HEK293 (cell line): ENCODE measurements around the gene MAP6.

ENCODE experiments used
- CTCF ChIA-PET: fragments of 350-600 bp; formaldehyde crosslinking; extraction: SDS; loops from one replicate; lab custom pipeline; 2021; ENCODE audit warnings: antibody characterized with exemption; lab: Yijun Ruan, JAX
- POLR2A ChIA-PET: fragments of 300-600 bp; formaldehyde crosslinking; extraction: SDS; loops from one replicate; lab custom pipeline; 2020; ENCODE audit warnings: antibody characterized with exemption, inconsistent platforms; lab: Yijun Ruan, JAX
- H3K27ac ChIP-seq: fragments of 200-500 bp; sonication (Bioruptor generic); 2 replicates; pipeline ENCODE4 v1.5.1; 2014; ENCODE audit warnings: low read depth, low read length, control low read depth, inconsistent platforms; ENCODE audit errors: extremely low read depth
- H3K36me3 ChIP-seq, 2 experiments: fragments of 200-500 bp in 1 of 2; sonication (Bioruptor generic) in 1 of 2; 1 replicate in 1 of 2; 2 replicates in 1 of 2; pipeline ENCODE4 v1.5.1; 2014 to 2017; ENCODE audit warnings: inconsistent platforms in 2 of 2, low read length in 2 of 2; ENCODE audit not compliant: control insufficient read depth in 2 of 2, insufficient read depth in 1 of 2
- H3K4me1 ChIP-seq: fragments of 200-500 bp; sonication (Bioruptor generic); 2 replicates; pipeline ENCODE4 v1.5.1; 2014; ENCODE audit warnings: mild to moderate bottlenecking, low read length, inconsistent platforms; ENCODE audit not compliant: control insufficient read depth, insufficient read depth
- H3K4me3 ChIP-seq: 2 replicates; pipeline ENCODE4 v1.5.1; 2011; ENCODE audit warnings: low read depth, mild to moderate bottlenecking, control low read depth, low read length, moderate library complexity
- H3K9me3 ChIP-seq: fragments of 200-500 bp; sonication (Bioruptor generic); 2 replicates; pipeline ENCODE4 v1.5.1; 2014; ENCODE audit warnings: low read depth, low read length, inconsistent platforms; ENCODE audit not compliant: control insufficient read depth, insufficient read depth
- GLI2 ChIP-seq: fragments of 450-650 bp; formaldehyde crosslinking; IDR thresholded peaks from 2 replicates; pipeline ENCODE4; 2017; ENCODE audit warnings: missing biosample characterization, missing genetic modification characterization, low read depth, borderline replicate concordance
- GLIS2 ChIP-seq: fragments of 450-650 bp; formaldehyde crosslinking; IDR thresholded peaks from 2 replicates; pipeline ENCODE4 v1.5.1; 2016; ENCODE audit warnings: missing biosample characterization, missing genetic modification characterization
- HOXC10 ChIP-seq: sonication (generic); formaldehyde crosslinking; IDR thresholded peaks from 2 replicates; pipeline ENCODE4 v1.8.1; 2023; ENCODE audit warnings: mild to moderate bottlenecking, missing genetic modification reagents
- KLF16 ChIP-seq: fragments of 450-650 bp; formaldehyde crosslinking; IDR thresholded peaks from 2 replicates; pipeline ENCODE4 v1.5.1; 2017; ENCODE audit warnings: missing biosample characterization, missing genetic modification characterization
- KLF17 ChIP-seq: fragments of 450-650 bp; formaldehyde crosslinking; IDR thresholded peaks from 2 replicates; pipeline ENCODE4 v1.5.1; 2016; ENCODE audit warnings: missing biosample characterization, missing genetic modification characterization
- KLF9 ChIP-seq: fragments of 450-650 bp; formaldehyde crosslinking; IDR thresholded peaks from 2 replicates; pipeline ENCODE4 v1.5.1; 2016; ENCODE audit warnings: missing biosample characterization, missing genetic modification characterization, low read depth
- OSR2 ChIP-seq: fragments of 450-650 bp; formaldehyde crosslinking; IDR thresholded peaks from 2 replicates; pipeline ENCODE4 v1.5.1; 2016; ENCODE audit warnings: missing biosample characterization, missing genetic modification characterization
- OVOL3 ChIP-seq: fragments of 450-650 bp; formaldehyde crosslinking; IDR thresholded peaks from 2 replicates; pipeline ENCODE4 v1.5.1; 2016; ENCODE audit warnings: missing biosample characterization, missing genetic modification characterization
- REPIN1 ChIP-seq: fragments of 450-650 bp; formaldehyde crosslinking; IDR thresholded peaks from 2 replicates; pipeline ENCODE4 v1.5.1; 2017; ENCODE audit warnings: missing biosample characterization, missing genetic modification characterization, low read depth
- ZBTB17 ChIP-seq: fragments of 450-650 bp; formaldehyde crosslinking; IDR thresholded peaks from 2 replicates; pipeline ENCODE4 v1.5.1; 2016; ENCODE audit warnings: missing biosample characterization, missing genetic modification characterization
- ZBTB20 ChIP-seq: fragments of 450-650 bp; formaldehyde crosslinking; IDR thresholded peaks from 2 replicates; pipeline ENCODE4 v1.5.1; 2016; ENCODE audit warnings: missing biosample characterization, missing genetic modification characterization
- ZBTB26 ChIP-seq: fragments of 450-650 bp; formaldehyde crosslinking; optimal IDR thresholded peaks from 2 replicates; pipeline ENCODE3; 2016; ENCODE audit warnings: missing biosample characterization, mild to moderate bottlenecking, missing genetic modification characterization
- ZBTB7A ChIP-seq: fragments of 450-650 bp; formaldehyde crosslinking; IDR thresholded peaks from 2 replicates; pipeline ENCODE4 v1.5.1; 2016; ENCODE audit warnings: low read depth, missing biosample characterization, missing genetic modification characterization
- ZBTB8A ChIP-seq: fragments of 450-650 bp; formaldehyde crosslinking; IDR thresholded peaks from 2 replicates; pipeline ENCODE4 v1.5.1; 2016; ENCODE audit warnings: missing biosample characterization, missing genetic modification characterization
- ZNF16 ChIP-seq: fragments of 450-650 bp; formaldehyde crosslinking; IDR thresholded peaks from 2 replicates; pipeline ENCODE4 v1.5.1; 2016; ENCODE audit warnings: low read depth, missing biosample characterization, missing genetic modification characterization
- ZNF175 ChIP-seq: fragments of 450-650 bp; formaldehyde crosslinking; IDR thresholded peaks from 2 replicates; pipeline ENCODE4 v1.5.1; 2016; ENCODE audit warnings: missing biosample characterization, missing genetic modification characterization
- ZNF23 ChIP-seq: fragments of 450-650 bp; formaldehyde crosslinking; IDR thresholded peaks from 2 replicates; pipeline ENCODE4 v1.5.1; 2016; ENCODE audit warnings: missing biosample characterization, missing genetic modification characterization, borderline replicate concordance
- ZNF26 ChIP-seq: fragments of 450-650 bp; formaldehyde crosslinking; IDR thresholded peaks from 2 replicates; pipeline ENCODE4 v1.5.1; 2016; ENCODE audit warnings: missing biosample characterization, missing genetic modification characterization
- ZNF280C ChIP-seq: fragments of 450-650 bp; formaldehyde crosslinking; IDR thresholded peaks from 2 replicates; pipeline ENCODE4 v1.5.1; 2016; ENCODE audit warnings: missing biosample characterization, missing genetic modification characterization
- ZNF341 ChIP-seq: fragments of 450-650 bp; formaldehyde crosslinking; IDR thresholded peaks from 2 replicates; pipeline ENCODE4; 2016; ENCODE audit warnings: low read depth, missing biosample characterization, missing genetic modification characterization
- ZNF423 ChIP-seq: fragments of 450-650 bp; formaldehyde crosslinking; IDR thresholded peaks from 2 replicates; pipeline ENCODE4 v1.5.1; 2016; ENCODE audit warnings: missing biosample characterization, missing genetic modification characterization
- ZNF561 ChIP-seq: fragments of 450-650 bp; IDR thresholded peaks from 2 replicates; pipeline ENCODE4 v1.5.1; 2018; ENCODE audit warnings: missing biosample characterization, missing genetic modification characterization, borderline replicate concordance
- ZNF585B ChIP-seq: fragments of 450-650 bp; formaldehyde crosslinking; IDR thresholded peaks from 2 replicates; pipeline ENCODE4 v1.5.1; 2016; ENCODE audit warnings: missing biosample characterization, missing genetic modification characterization
- ZNF639 ChIP-seq: fragments of 450-650 bp; formaldehyde crosslinking; IDR thresholded peaks from 2 replicates; pipeline ENCODE4 v1.5.1; 2016; ENCODE audit warnings: missing biosample characterization, missing genetic modification characterization
- ZNF654 ChIP-seq: fragments of 450-650 bp; formaldehyde crosslinking; IDR thresholded peaks from 2 replicates; pipeline ENCODE4 v1.5.1; 2016; ENCODE audit warnings: low read depth, missing biosample characterization, missing genetic modification characterization
- ZNF704 ChIP-seq: fragments of 450-650 bp; formaldehyde crosslinking; IDR thresholded peaks from 2 replicates; pipeline ENCODE4 v1.5.1; 2016; ENCODE audit warnings: missing biosample characterization, missing genetic modification characterization
- ZNF777 ChIP-seq: fragments of 450-650 bp; formaldehyde crosslinking; IDR thresholded peaks from 2 replicates; pipeline ENCODE4 v1.5.1; 2017; ENCODE audit warnings: missing biosample characterization, missing genetic modification characterization, borderline replicate concordance
- ZNF785 ChIP-seq: fragments of 450-650 bp; formaldehyde crosslinking; IDR thresholded peaks from 2 replicates; pipeline ENCODE4 v1.5.1; 2016; ENCODE audit warnings: missing biosample characterization, missing genetic modification characterization
- ZNF791 ChIP-seq: fragments of 450-650 bp; formaldehyde crosslinking; IDR thresholded peaks from 2 replicates; pipeline ENCODE4 v1.5.1; 2016; ENCODE audit warnings: missing biosample characterization, missing genetic modification characterization

Gene MAP6

GRCh38 chr11:75668451-75669297 is at the start of gene MAP6:
TSS of gene MAP6 (minus strand) at chr11:75669038. CDS start at chr11:75668369, 669 bp downstream.
- Histone ChIP-seq H3K9me3 (no peaks in the 10 kb centered on the region), H3K36me3 (no peaks in the 10 kb centered on the region), H3K4me3 (peak within 1 kb of the TSS; percentile 41), H3K4me1 (no peaks in the 10 kb centered on the region), H3K27ac (peak within 1 kb of the TSS; percentile 20; the same call in 1 of the 2 replicates)
- ChIA-PET CTCF (interaction anchor here (0.7 to 1.2 kb wide), 4 partner anchors 55 to 1163 kb away, joined by 3 read pairs; no protein-coding TSS in a partner anchor), POLR2A (interaction anchor here (0.6 to 1.7 kb wide), 3 partner anchors 12 to 484 kb away, joined by 3 to 10 read pairs (median 3); no protein-coding TSS in a partner anchor)
- no peak for TF ChIP-seq ZNF791 (tag by site-specific recombination)
- TF ChIP-seq ZNF777 = no peak
- TF ChIP-seq HOXC10 = no peak
- TF ChIP-seq OSR2 (tag by site-specific recombination) = no peak
- TF ChIP-seq ZNF280C (tag by site-specific recombination) = no peak
- no peak for TF ChIP-seq OVOL3
- TF ChIP-seq ZNF423 (tag by site-specific recombination) = no peak
- 0 out of 2 replicates have a peak, but pooled peaks have one; percentile 27 for TF ChIP-seq KLF16 (tag by site-specific recombination)
- peak; percentile 63 for TF ChIP-seq ZBTB26 (tag by site-specific recombination)
- peak; percentile 58 for TF ChIP-seq GLIS2 (tag by site-specific recombination)
- TF ChIP-seq ZNF585B (tag by site-specific recombination) = no peak
- peak; percentile 87 for TF ChIP-seq ZBTB17 (tag by site-specific recombination)
- no peak for TF ChIP-seq ZNF16 (tag by site-specific recombination)
- TF ChIP-seq ZNF561 (tag by site-specific recombination) = no peak
- no peak for TF ChIP-seq ZBTB8A (tag by site-specific recombination)
- peak; percentile 32; the same call in 1 of the 2 replicates for TF ChIP-seq KLF9 (tag by site-specific recombination)
- no peak for TF ChIP-seq ZNF639 (tag by site-specific recombination)
- TF ChIP-seq ZNF341 (tag by site-specific recombination) = peak; percentile 64
- no peak for TF ChIP-seq GLI2 (tag by site-specific recombination)
- peak; percentile 65; the same call in 1 of the 2 replicates for TF ChIP-seq ZBTB20 (tag by site-specific recombination)
- no peak for TF ChIP-seq ZBTB7A (tag by site-specific recombination)
- no peak for TF ChIP-seq REPIN1 (tag by site-specific recombination)
- no peak for TF ChIP-seq ZNF26 (tag by site-specific recombination)
- TF ChIP-seq ZNF23 (tag by site-specific recombination) = no peak
- TF ChIP-seq ZNF785 = no peak
- TF ChIP-seq KLF17 = peak; percentile 59
- no peak for TF ChIP-seq ZNF704 (tag by site-specific recombination)
- no peak for TF ChIP-seq ZNF175 (tag by site-specific recombination)
- no peak for TF ChIP-seq ZNF654 (tag by site-specific recombination)
